ENCODE data around the gene P2RX7.
A peak's percentile ranks its signal among the peaks of the same experiment; 100 is the strongest.
"Not testable (repeated sequence)": the region's sequence is repeated elsewhere in the genome, so short reads cannot be mapped to it uniquely, and the experiment has no call there.

The P2RX7 gene

GRCh38 chr12:121175383-121176119 is 42.9 kb downstream of the P2RX7 start:
- DNase-seq, result no peak

- DNase-seq, result no peak
Observed at GRCh38 chr12:121176826-121177529, 44.3 kb downstream of the P2RX7 start.

- DNase-seq, result peak; percentile 40
Observed at GRCh38 chr12:121181181-121181580, 48.5 kb downstream of the P2RX7 start.

- no peak for DNase-seq
Observed at GRCh38 chr12:121182222-121182893, 49.7 kb downstream of the P2RX7 start.

GRCh38 chr12:121184425-121184824 is 51.7 kb downstream of the P2RX7 start:
- no peak for DNase-seq

GRCh38 chr12:121184984-121185889 is 52.6 kb downstream of the P2RX7 start:
- no peak for DNase-seq

- no peak for DNase-seq
Observed at GRCh38 chr12:121186826-121187225, 54.1 kb downstream of the P2RX7 start.

GRCh38 chr12:121187501-121187900 is 54.8 kb downstream of the P2RX7 start:
- no peak for DNase-seq

GRCh38 chr12:121188227-121188626 is 55.6 kb downstream of the P2RX7 start:
- DNase-seq, result no peak

GRCh38 chr12:121189131-121189530 is 56.5 kb downstream of the P2RX7 start:
- no peak for DNase-seq

GRCh38 chr12:121189619-121190155 is 57.0 kb downstream of the P2RX7 start:
- no peak for DNase-seq

GRCh38 chr12:121190523-121191031 is 57.9 kb downstream of the P2RX7 start:
- DNase-seq, result peak; percentile 96

GRCh38 chr12:121191151-121191550 is 58.5 kb downstream of the P2RX7 start:
- DNase-seq, result no peak

GRCh38 chr12:121196902-121197301 is 64.2 kb downstream of the P2RX7 start:
- no peak for DNase-seq

GRCh38 chr12:121198949-121199348 is 66.3 kb downstream of the P2RX7 start:
- DNase-seq, result no peak

GRCh38 chr12:121201140-121201539 is 68.5 kb downstream of the P2RX7 start:
- DNase-seq, result not testable (repeated sequence)

GRCh38 chr12:121202407-121203355 is 70.0 kb downstream of the P2RX7 start:
- DNase-seq, result no peak

- DNase-seq, result no peak
Observed at GRCh38 chr12:121203482-121203881, 70.8 kb downstream of the P2RX7 start.

- no peak for DNase-seq
Observed at GRCh38 chr12:121205491-121205890, 72.8 kb downstream of the P2RX7 start.

- DNase-seq, result not testable (repeated sequence)
Observed at GRCh38 chr12:121208571-121208970, 75.9 kb downstream of the P2RX7 start.

GRCh38 chr12:121209221-121209620 is 76.5 kb downstream of the P2RX7 start:
- DNase-seq, result no peak
